IMR-90 (cell line): ENCODE measurements around the gene PTGES. TPM values are rescaled to one million over a fixed set of nuclear protein-coding genes. Genes with fewer than 3 reads are reported as not detected.

Experiments used
- ATAC-seq: fragments of 200-7000 bp; cut with Tn5 transposase; 2 replicates; pipeline ENCODE4 v1.9.1; 2020; ENCODE audit warnings: low read depth, mild to moderate bottlenecking, moderate library complexity
- BruUV-seq: library from RNA; stranded (reverse); fragments of 400-500 nt; replicated peaks from 2 replicates; lab custom pipeline; 2021; lab: Mats Ljungman, UMichigan
- CTCF ChIA-PET: fragments of 300-600 bp; formaldehyde crosslinking; extraction: SDS; loops from one replicate; lab custom pipeline; 2021; ENCODE audit warnings: antibody characterized with exemption; lab: Yijun Ruan, JAX
- POLR2A ChIA-PET: fragments of 300-600 bp; sonication (Branson Sonifier 250); formaldehyde crosslinking; loops from one replicate; lab custom pipeline; 2022; ENCODE audit warnings: antibody characterized with exemption; ENCODE audit not compliant: unreplicated experiment; lab: Charles Lee
- DNase-seq: peaks from one replicate; pipeline ENCODE4 v3.0.0; 2013
- H2AFZ ChIP-seq: replicated peaks from 2 replicates; pipeline ENCODE3; 2013; ENCODE audit warnings: low read length, mild to moderate bottlenecking; ENCODE audit not compliant: poor library complexity
- H2AK5ac ChIP-seq: 2 replicates; pipeline ENCODE4 v1.6.1; 2013; ENCODE audit warnings: low read depth, low read length, inconsistent platforms
- H2AK9ac ChIP-seq: replicated peaks from 2 replicates; pipeline ENCODE3; 2013; ENCODE audit warnings: mild to moderate bottlenecking, low read depth, low read length, moderate library complexity; ENCODE audit not compliant: poor library complexity
- H2BK120ac ChIP-seq: 2 replicates; pipeline ENCODE4 v1.6.1; 2013; ENCODE audit warnings: low read depth, low read length, inconsistent platforms
- H2BK15ac ChIP-seq: 3 replicates; pipeline ENCODE4 v1.6.1; 2013; ENCODE audit warnings: low read depth, low read length, inconsistent platforms
- H2BK20ac ChIP-seq: 2 replicates; pipeline ENCODE4 v1.6.1; 2013; ENCODE audit warnings: low read depth, mild to moderate bottlenecking, inconsistent platforms, low read length, moderate library complexity
- H2BK5ac ChIP-seq: 2 replicates; pipeline ENCODE4 v1.6.1; 2013; ENCODE audit warnings: mild to moderate bottlenecking, low read depth, low read length, inconsistent platforms; ENCODE audit not compliant: poor library complexity, severe bottlenecking
- H3K14ac ChIP-seq: replicated peaks from 2 replicates; pipeline ENCODE4 v1.6.1; 2013; ENCODE audit warnings: low read depth, low read length, inconsistent platforms
- H3K18ac ChIP-seq: 2 replicates; pipeline ENCODE4 v1.6.1; 2013; ENCODE audit warnings: low read depth, low read length, control low read depth
- H3K23ac ChIP-seq: 2 replicates; pipeline ENCODE4 v1.6.1; 2013; ENCODE audit warnings: low read depth, low read length, inconsistent platforms
- H3K27ac ChIP-seq: 2 replicates; pipeline ENCODE4 v1.5.1; 2013; ENCODE audit warnings: mild to moderate bottlenecking, control low read depth, low read length; ENCODE audit not compliant: insufficient read depth
- H3K27me3 ChIP-seq: 2 replicates; pipeline ENCODE4 v1.6.1; 2013; ENCODE audit warnings: low read length; ENCODE audit not compliant: control insufficient read depth, insufficient read depth
- H3K36me3 ChIP-seq: 2 replicates; pipeline ENCODE4 v1.6.1; 2013; ENCODE audit warnings: low read length, mixed read lengths; ENCODE audit not compliant: control insufficient read depth, insufficient read depth
- H3K4ac ChIP-seq: 2 replicates; pipeline ENCODE4 v1.6.1; 2013; ENCODE audit warnings: low read depth, low read length, inconsistent platforms
- H3K4me1 ChIP-seq: 2 replicates; pipeline ENCODE4 v1.6.1; 2013; ENCODE audit warnings: low read length, mixed read lengths; ENCODE audit not compliant: control insufficient read depth, insufficient read depth
- H3K4me2 ChIP-seq: 2 replicates; pipeline ENCODE4 v1.6.1; 2013; ENCODE audit warnings: low read depth, mild to moderate bottlenecking, control low read depth, low read length, moderate library complexity
- H3K4me3 ChIP-seq: 2 replicates; pipeline ENCODE4 v1.5.1; 2013; ENCODE audit warnings: low read depth, mild to moderate bottlenecking, control low read depth, low read length, moderate library complexity; ENCODE audit not compliant: insufficient read depth
- H3K56ac ChIP-seq: 2 replicates; pipeline ENCODE4 v1.6.1; 2013; ENCODE audit warnings: low read length, inconsistent platforms; ENCODE audit not compliant: insufficient read depth; ENCODE audit errors: extremely low read depth
- H3K79me1 ChIP-seq, 2 experiments: 2 replicates each; pipeline ENCODE4 v1.6.1; 2013; ENCODE audit warnings: low read length in 2 of 2, inconsistent platforms in 1 of 2, low read depth in 1 of 2
- H3K9ac ChIP-seq: 2 replicates; pipeline ENCODE4 v1.6.1; 2013; ENCODE audit warnings: low read depth, low read length, control low read depth
- H3K9me1 ChIP-seq: 2 replicates; pipeline ENCODE4 v1.6.1; 2013; ENCODE audit warnings: low read length, inconsistent platforms; ENCODE audit not compliant: insufficient read depth
- H3K9me3 ChIP-seq: 2 replicates; pipeline ENCODE4 v1.6.1; 2013; ENCODE audit warnings: low read length; ENCODE audit not compliant: control insufficient read depth, insufficient read depth
- H4K20me1 ChIP-seq: 2 replicates; pipeline ENCODE4 v1.6.1; 2013; ENCODE audit warnings: low read length, inconsistent platforms; ENCODE audit not compliant: insufficient read depth
- H4K5ac ChIP-seq: 2 replicates; pipeline ENCODE4 v1.6.1; 2013; ENCODE audit warnings: mild to moderate bottlenecking, low read depth, low read length, control low read depth
- H4K8ac ChIP-seq, 2 experiments: 2 replicates each; pipeline ENCODE4 v1.6.1; 2013; ENCODE audit warnings: low read depth in 2 of 2, low read length in 2 of 2, control low read depth in 1 of 2, inconsistent platforms in 1 of 2
- H4K91ac ChIP-seq: 2 replicates; pipeline ENCODE4 v1.6.1; 2013; ENCODE audit warnings: low read depth, low read length, inconsistent platforms; ENCODE audit not compliant: insufficient read depth
- BHLHE40 ChIP-seq: fragments of 150-350 bp; IDR thresholded peaks from 2 replicates; pipeline ENCODE4 v1.6.1; 2016; ENCODE audit warnings: mild to moderate bottlenecking, low read depth, low read length
- CTCF ChIP-seq: conservative IDR thresholded peaks from 2 replicates; pipeline ENCODE4 v1.5.1; 2012; ENCODE audit warnings: mild to moderate bottlenecking, low read depth, low read length, improper control_type of control experiment
- FOS ChIP-seq: fragments of 150-350 bp; IDR thresholded peaks from 2 replicates; pipeline ENCODE4 v1.6.1; 2016; ENCODE audit warnings: low read depth, low read length
- RCOR1 ChIP-seq: IDR thresholded peaks from 2 replicates; pipeline ENCODE4 v1.6.1; 2012; ENCODE audit warnings: mild to moderate bottlenecking, low read length, improper control_type of control experiment; ENCODE audit not compliant: insufficient replicate concordance
- SMC3 ChIP-seq: fragments of 150-350 bp; IDR thresholded peaks from 2 replicates; pipeline ENCODE4 v1.6.1; 2016; ENCODE audit warnings: low read depth, mild to moderate bottlenecking, antibody characterized with exemption, low read length, moderate library complexity
- WGBS, 2 experiments: methylation state at CpG; one replicate each; pipeline versions ENCODE4 v1.1.5 to v1.1.7; 2013; ENCODE audit warnings: missing lambda C conversion rate in 2 of 2; ENCODE audit not compliant: insufficient read length in 1 of 2; ENCODE audit errors: extremely low coverage in 2 of 2; 5-methylcytosine and 5-hydroxymethylcytosine counted together
- dilution Hi-C: fragments of 300-500 bp; cut with HindIII; formaldehyde crosslinking; loops from one replicate; pipeline ENCODE4 v1.14.3; 2018; ENCODE audit warnings: low sequenced_read_pairs; ENCODE audit not compliant: unreplicated experiment
- in situ Hi-C: fragments of 300-500 bp; cut with MboI; formaldehyde crosslinking; loops from 3 replicates; pipeline ENCODE4 v1.14.3; 2019; ENCODE audit warnings: low sequenced_read_pairs, inconsistent platforms, mixed read lengths
- intact Hi-C: fragments of 100-400 bp; cut with micrococcal nuclease; formaldehyde crosslinking; loops from 2 replicates; pipeline ENCODE4 v1.10.0; 2022
- polyA plus RNA-seq, 3 experiments: library from polyadenylated mRNA; depleted of rRNA; stranded (reverse); fragments of >200 nt; gene quantifications; 2 replicates each; pipeline ENCODE4 v1.2.3, GENCODE V29; 2012; ENCODE audit warnings: low replicate concordance in 1 of 3
- total RNA-seq: library from RNA; depleted of rRNA; stranded (reverse); fragments of >200 nt; gene quantifications from 2 replicates; pipeline ENCODE4 v1.2.3, GENCODE V29; 2012

The PTGES gene
- total and polyA plus RNA-seq, 2 of the 4 experiments (the other 2 are of a cell fraction): 3.2 to 6.3 TPM

DNA sequence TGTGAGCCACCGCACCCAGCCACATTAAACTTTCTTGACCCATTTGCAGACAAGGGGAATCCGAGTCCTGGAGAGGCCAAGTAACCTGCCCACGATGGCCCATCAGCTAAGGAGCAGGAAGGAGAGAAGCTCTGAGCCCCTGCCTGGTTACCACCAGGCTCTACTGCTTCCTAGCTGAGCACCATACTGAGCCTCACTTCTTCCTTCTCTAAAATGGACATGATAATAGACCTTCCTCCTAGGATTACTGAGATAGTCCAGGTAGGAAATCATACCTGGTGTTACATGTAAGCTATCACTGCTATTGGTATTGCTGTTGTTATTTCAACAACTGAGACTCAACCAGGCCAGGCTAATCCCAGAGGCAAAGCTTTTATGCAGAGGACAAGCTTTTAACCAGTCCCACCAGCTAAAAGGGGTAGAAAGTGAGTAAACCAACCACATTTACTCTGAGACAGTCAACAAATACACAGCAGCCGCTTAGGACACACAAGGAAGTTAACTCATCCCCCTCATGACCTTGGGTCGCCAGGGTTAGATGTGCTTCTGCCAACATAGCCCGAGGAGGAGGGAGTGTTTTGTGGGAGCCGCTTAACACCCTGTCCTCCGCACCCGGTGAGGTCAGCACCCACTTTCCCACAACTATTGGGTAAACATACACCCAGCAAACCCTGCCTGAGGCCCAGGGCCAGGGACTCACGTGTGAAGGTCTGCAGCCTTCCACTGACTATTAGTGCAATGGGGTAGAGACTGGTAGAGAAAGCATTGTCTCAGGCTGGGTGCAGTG is 20.6 kb upstream of the PTGES start:
- H3K14ac ChIP-seq: peak overlapping the region; percentile 19; the same call in 1 of the 2 replicates
- H2BK15ac ChIP-seq: peak overlapping the region; percentile 18; the same call in 1 of the 3 replicates
- H2BK20ac ChIP-seq: 0 out of 2 replicates have a peak overlapping the region, but pooled peaks have one; percentile 3
- H2AK9ac ChIP-seq: peak overlapping the region; percentile 3
- no peaks in the 10 kb centered on the region for H3K79me1 ChIP-seq
- peaks cover 23% of the 10 kb centered on the region for H3K9me1 ChIP-seq
- WGBS, 2 experiments: no CpG with 5 or more reads among the region's 10 CpGs
- no peaks in the 10 kb centered on the region for H3K36me3 ChIP-seq
- no peak overlapping the region for H3K9ac ChIP-seq
- no peaks in the 10 kb centered on the region for H4K20me1 ChIP-seq
- H4K91ac ChIP-seq: peak overlapping the region; percentile 0; the same call in 1 of the 2 replicates
- TF ChIP-seq FOS (0 out of 2 replicates have a peak, but pooled peaks have one; percentile 4), SMC3 (no peak), CTCF (no peak), RCOR1 (no peak), BHLHE40 (peak; percentile 92)
- peak overlapping the region; percentile 29; the same call in 1 of the 2 replicates for H3K4ac ChIP-seq
- H3K4me3 ChIP-seq: no peak overlapping the region
- H2BK120ac ChIP-seq: peak overlapping the region; percentile 35; the same call in 1 of the 2 replicates
- dilution Hi-C loops (no loop called here), intact Hi-C loops (no loop called here), in situ Hi-C loops (no loop called here)
- H4K8ac ChIP-seq: peak overlapping the region in 1 of 2 experiments; percentile 0; a peak in 1 of 4 replicates
- H3K27ac ChIP-seq: no peak overlapping the region
- no TSS peak for BruUV-seq
- peak overlapping the region; percentile 32 for H2AK5ac ChIP-seq
- no peak overlapping the region for H2BK5ac ChIP-seq
- no peak overlapping the region for H3K4me2 ChIP-seq
- H3K27me3 ChIP-seq: no peaks in the 10 kb centered on the region
- H3K56ac ChIP-seq: no peak overlapping the region
- H4K5ac ChIP-seq: peak overlapping the region; percentile 0; the same call in 1 of the 2 replicates
- no peak overlapping the region for H3K23ac ChIP-seq
- H3K18ac ChIP-seq: peak overlapping the region; percentile 33; the same call in 1 of the 2 replicates
- peak overlapping the region; percentile 49 for H2AFZ ChIP-seq
- H3K4me1 ChIP-seq: peaks cover 19% of the 10 kb centered on the region
- CTCF ChIA-PET: interaction anchor here (0.7 kb wide), 1 partner anchor 597 kb away, joined by 4 read pairs; no protein-coding TSS in a partner anchor
- POLR2A ChIA-PET: interaction anchor here (0.5 kb wide), 1 partner anchor 47 kb away, joined by 3 read pairs; no protein-coding TSS in a partner anchor
- ATAC-seq (no peak; the same call in 1 of the 2 replicates), DNase-seq (peak; percentile 81)
- no peaks in the 10 kb centered on the region for H3K9me3 ChIP-seq
